ENCODE measurements around the gene PCDHGA4.

GRCh38 chr5:141354900-141355469 lies at the start of gene PCDHGA4:
- TF ChIP-seq POLR2AphosphoS5 (IDR thresholded peaks at IDR 0.05; ENCODE audit: borderline replicate concordance, low read depth, low read length) = no peak
- no peak for TF ChIP-seq EZH2 (IDR thresholded peaks at IDR 0.05)
- TF ChIP-seq FOXP2 (optimal IDR thresholded peaks at IDR 0.05; ENCODE audit: control extremely low read depth, extremely low read length, insufficient read depth) = no peak

All from SK-N-MC (cell line).